GM21576 (cell line): ENCODE results near the gene ANGPTL5.
"Not testable (repeated sequence)": the region's sequence is repeated elsewhere in the genome, so short reads cannot be mapped to it uniquely, and the experiment has no call there.

Source experiments
- ATAC-seq: cut with Tn5 transposase; IDR thresholded peaks from one replicate; pipeline ENCODE4 v1.9.1; 2021; ENCODE audit warnings: mild to moderate bottlenecking, moderate library complexity; ENCODE audit not compliant: unreplicated experiment

Gene ANGPTL5

GRCh38 chr11:101916422-101916821 is at the start of gene ANGPTL5:
TSS of gene ANGPTL5 (minus strand) at chr11:101916522. CDS start at chr11:101907909, 8,613 bp downstream.
- no peak for ATAC-seq

GRCh38 chr11:101964200-101964599 is 47.9 kb upstream of the ANGPTL5 start:
- ATAC-seq, result not testable (repeated sequence)

- no peak for ATAC-seq
Observed at GRCh38 chr11:101960231-101960630, 43.9 kb upstream of the ANGPTL5 start.

GRCh38 chr11:101955701-101956100 is 39.4 kb upstream of the ANGPTL5 start:
- no peak for ATAC-seq

- ATAC-seq, result no peak
Observed at GRCh38 chr11:101955278-101955677, 39.0 kb upstream of the ANGPTL5 start.

- ATAC-seq, result no peak
Observed at GRCh38 chr11:101949680-101950220, 33.4 kb upstream of the ANGPTL5 start.

- ATAC-seq, result no peak
Observed at GRCh38 chr11:101945448-101945847, 29.1 kb upstream of the ANGPTL5 start.

- ATAC-seq, result no peak
Observed at GRCh38 chr11:101944923-101945322, 28.6 kb upstream of the ANGPTL5 start.

GRCh38 chr11:101940901-101941520 is 24.7 kb upstream of the ANGPTL5 start:
- ATAC-seq, result no peak

GRCh38 chr11:101931692-101932091 is 15.4 kb upstream of the ANGPTL5 start:
- ATAC-seq, result no peak

GRCh38 chr11:101929294-101929915 is 13.1 kb upstream of the ANGPTL5 start:
- ATAC-seq, result no peak

GRCh38 chr11:101923554-101923953 is 7.2 kb upstream of the ANGPTL5 start:
- ATAC-seq, result no peak

GRCh38 chr11:101920992-101921391 is 4.7 kb upstream of the ANGPTL5 start:
- ATAC-seq, result no peak

GRCh38 chr11:101917226-101917625 is 904 bp upstream of the ANGPTL5 start:
- ATAC-seq, result no peak

GRCh38 chr11:101915791-101916291 is 481 bp downstream of the ANGPTL5 start:
- peak; percentile 38 for ATAC-seq

- ATAC-seq, result peak; percentile 100
Observed at GRCh38 chr11:101914738-101915426, 1.4 kb downstream of the ANGPTL5 start, which contains the start of gene CEP126. TSS of gene CEP126 (plus strand) at chr11:101915010. CDS start at chr11:101915285, 275 bp downstream.

- ATAC-seq, result no peak
Observed at GRCh38 chr11:101914341-101914737, 2.0 kb downstream of the ANGPTL5 start.

- no peak for ATAC-seq
Observed at GRCh38 chr11:101913656-101914055, 2.7 kb downstream of the ANGPTL5 start.

GRCh38 chr11:101912823-101913284 is 3.5 kb downstream of the ANGPTL5 start:
- no peak for ATAC-seq

- no peak for ATAC-seq
Observed at GRCh38 chr11:101909087-101909486, 7.2 kb downstream of the ANGPTL5 start.

- no peak for ATAC-seq
Observed at GRCh38 chr11:101907815-101908214, 8.5 kb downstream of the ANGPTL5 start.
